Keratinocyte (primary cell): ENCODE data around the gene CCDC92B. TPM values are rescaled to one million over a fixed set of nuclear protein-coding genes. Genes with fewer than 3 reads are reported as not detected.

ENCODE experiments used
- DNase-seq: peaks from one replicate; pipeline ENCODE4 v3.0.0-alpha.2; 2011; ENCODE audit warnings: low read depth, missing footprints, low spot score
- FAIRE-seq: peaks from 2 replicates; lab custom pipeline; 2011; peaks lifted over from hg19 to GRCh38; lab: Jason Lieb, UNC
- H2AFZ ChIP-seq: 2 replicates; pipeline ENCODE4 v1.6.0; 2012; ENCODE audit warnings: low read length, control low read depth, inconsistent platforms; ENCODE audit not compliant: control insufficient read depth
- H3K27ac ChIP-seq: 2 replicates; pipeline ENCODE4 v1.5.1; 2011; ENCODE audit warnings: low read length; ENCODE audit not compliant: control insufficient read depth, insufficient read depth
- H3K27me3 ChIP-seq: 3 replicates; pipeline ENCODE4 v1.6.0; 2011; ENCODE audit warnings: low read length; ENCODE audit not compliant: control insufficient read depth, insufficient read depth; ENCODE audit errors: extremely low read depth
- H3K36me3 ChIP-seq, 2 experiments: 2 replicates in 1 of 2; 3 replicates in 1 of 2; pipeline ENCODE4 v1.5.1; 2011; ENCODE audit warnings: low read length in 2 of 2, mild to moderate bottlenecking in 1 of 2; ENCODE audit not compliant: control insufficient read depth in 2 of 2, insufficient read depth in 2 of 2; ENCODE audit errors: extremely low read depth in 1 of 2
- H3K4me1 ChIP-seq: 3 replicates; pipeline ENCODE4 v1.5.1; 2011; ENCODE audit warnings: low read length; ENCODE audit not compliant: control insufficient read depth, insufficient read depth; ENCODE audit errors: extremely low read depth
- H3K4me2 ChIP-seq: 3 replicates; pipeline ENCODE4 v1.6.0; 2011; ENCODE audit warnings: low read depth, low read length; ENCODE audit not compliant: control insufficient read depth, insufficient read depth; ENCODE audit errors: extremely low read depth
- H3K4me3 ChIP-seq, 3 experiments: fragments of 200-600 bp in 1 of 3; sonication (generic) in 1 of 3; 2 replicates in 2 of 3; 3 replicates in 1 of 3; pipeline ENCODE4 v1.5.1; 2011 to 2016; ENCODE audit warnings: low read length in 3 of 3, mild to moderate bottlenecking in 3 of 3, control low read depth in 2 of 3, inconsistent platforms in 1 of 3, low read depth in 1 of 3, mixed read lengths in 1 of 3, mixed run types in 1 of 3, moderate library complexity in 1 of 3; ENCODE audit not compliant: control insufficient read depth in 2 of 3, insufficient read depth in 2 of 3; ENCODE audit errors: extremely low read depth in 1 of 3
- H3K79me2 ChIP-seq: 2 replicates; pipeline ENCODE4 v1.6.0; 2012; ENCODE audit warnings: low read length; ENCODE audit not compliant: control insufficient read depth, insufficient read depth
- H3K9ac ChIP-seq: 3 replicates; pipeline ENCODE4 v1.6.0; 2011; ENCODE audit warnings: low read length; ENCODE audit not compliant: control insufficient read depth, insufficient read depth; ENCODE audit errors: extremely low read depth
- H3K9me1 ChIP-seq: 3 replicates; pipeline ENCODE4 v1.6.0; 2011; ENCODE audit warnings: low read length; ENCODE audit not compliant: control insufficient read depth, insufficient read depth; ENCODE audit errors: extremely low read depth
- H3K9me3 ChIP-seq: 2 replicates; pipeline ENCODE4 v1.5.1; 2012; ENCODE audit warnings: low read depth, low read length; ENCODE audit not compliant: control insufficient read depth
- H4K20me1 ChIP-seq: 3 replicates; pipeline ENCODE4 v1.6.0; 2011; ENCODE audit warnings: low read length; ENCODE audit not compliant: control insufficient read depth, insufficient read depth; ENCODE audit errors: extremely low read depth
- EZH2 ChIP-seq: IDR thresholded peaks from one replicate; pipeline ENCODE4 v1.6.1; 2012; ENCODE audit warnings: inconsistent platforms, mild to moderate bottlenecking, low read length, moderate library complexity
- dilution Hi-C: fragments of 300-500 bp; cut with MboI; formaldehyde crosslinking; loops from one replicate; pipeline ENCODE4 v1.7.0; 2020; ENCODE audit warnings: low sequenced_read_pairs; ENCODE audit not compliant: extremely low pct_ligation_motif_present
- polyA plus RNA-seq, 5 experiments: library from polyadenylated mRNA; depleted of rRNA in 3 of 5; stranded (reverse) in 3 of 5; stranded (forward) in 1 of 5; unstranded in 1 of 5; fragments of >200 nt; gene quantifications; 1 replicate in 1 of 5; 2 replicates in 3 of 5; 3 replicates in 1 of 5; pipeline versions ENCODE4 v1.2.1 to v1.2.3, GENCODE V29; 2011 to 2012; ENCODE audit warnings: missing spikeins in 2 of 5, low read depth in 1 of 5, low replicate concordance in 1 of 5
- TF ChIP-seq, protein P1 (sequence below), 3 experiments: IDR thresholded peaks in 1 of 3; conservative IDR thresholded peaks in 1 of 3; optimal IDR thresholded peaks in 1 of 3; 2 replicates in 2 of 3; 3 replicates in 1 of 3; pipeline versions ENCODE3 to v1.5.1; 2011; ENCODE audit warnings: low read length in 3 of 3, mild to moderate bottlenecking in 3 of 3, moderate library complexity in 2 of 3, control low read depth in 1 of 3, inconsistent platforms in 1 of 3; ENCODE audit not compliant: insufficient read depth in 2 of 3; ENCODE audit errors: extremely low read depth in 1 of 3

CCDC92B gene
- polyA plus RNA-seq, 1 donor (not counting 4 experiments of a cell fraction or from before 2014, with no cell fraction given), result not detected

DNA sequence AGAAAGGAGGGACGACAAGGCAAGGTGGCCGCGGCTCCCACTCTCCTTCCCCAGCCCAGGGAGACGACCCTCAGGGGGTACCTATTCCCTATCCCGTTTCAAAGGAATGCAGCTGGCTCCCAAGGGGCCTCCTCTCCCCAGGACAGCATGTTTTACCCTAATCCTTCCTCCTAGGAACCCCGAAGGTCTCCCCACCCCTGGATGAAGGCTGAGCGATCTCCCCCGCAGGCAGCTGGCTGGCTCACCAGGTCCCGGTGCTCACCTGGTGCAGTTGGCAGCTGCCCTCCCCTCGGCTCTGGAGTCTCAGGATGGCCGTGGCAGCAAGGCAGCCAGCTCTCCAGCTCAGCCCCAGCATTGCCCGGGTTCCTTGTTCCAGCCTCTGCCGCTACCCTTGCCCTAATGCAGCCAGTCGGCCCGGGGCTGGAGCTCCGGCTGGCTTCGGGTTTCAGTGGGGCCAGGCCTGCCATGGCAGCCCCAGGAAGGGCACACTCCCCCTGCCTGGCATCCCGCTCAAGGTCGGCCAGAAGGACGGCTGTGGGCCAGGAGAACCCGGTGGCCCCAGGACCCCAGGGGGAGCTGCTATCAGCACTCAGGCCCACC is 42.4 kb downstream of the CCDC92B start:
- no peak for FAIRE-seq
- H3K79me2 ChIP-seq, result peaks cover 86% of the 10 kb centered on the region
- no peak overlapping the region for H2AFZ ChIP-seq
- no peak for TF ChIP-seq EZH2
- TF ChIP-seq, protein P1, sequence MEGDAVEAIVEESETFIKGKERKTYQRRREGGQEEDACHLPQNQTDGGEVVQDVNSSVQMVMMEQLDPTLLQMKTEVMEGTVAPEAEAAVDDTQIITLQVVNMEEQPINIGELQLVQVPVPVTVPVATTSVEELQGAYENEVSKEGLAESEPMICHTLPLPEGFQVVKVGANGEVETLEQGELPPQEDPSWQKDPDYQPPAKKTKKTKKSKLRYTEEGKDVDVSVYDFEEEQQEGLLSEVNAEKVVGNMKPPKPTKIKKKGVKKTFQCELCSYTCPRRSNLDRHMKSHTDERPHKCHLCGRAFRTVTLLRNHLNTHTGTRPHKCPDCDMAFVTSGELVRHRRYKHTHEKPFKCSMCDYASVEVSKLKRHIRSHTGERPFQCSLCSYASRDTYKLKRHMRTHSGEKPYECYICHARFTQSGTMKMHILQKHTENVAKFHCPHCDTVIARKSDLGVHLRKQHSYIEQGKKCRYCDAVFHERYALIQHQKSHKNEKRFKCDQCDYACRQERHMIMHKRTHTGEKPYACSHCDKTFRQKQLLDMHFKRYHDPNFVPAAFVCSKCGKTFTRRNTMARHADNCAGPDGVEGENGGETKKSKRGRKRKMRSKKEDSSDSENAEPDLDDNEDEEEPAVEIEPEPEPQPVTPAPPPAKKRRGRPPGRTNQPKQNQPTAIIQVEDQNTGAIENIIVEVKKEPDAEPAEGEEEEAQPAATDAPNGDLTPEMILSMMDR (optimal IDR thresholded peaks at IDR 0.05 in 1 of 3, IDR thresholded peaks at IDR 0.05 in 1 of 3, conservative IDR thresholded peaks at IDR 0.05 in 1 of 3; ENCODE audit: extremely low read depth in 1 of 3, insufficient read depth in 2 of 3, low read length in 3 of 3), result no peak
- H4K20me1 ChIP-seq, result peaks cover 50% of the 10 kb centered on the region
- dilution Hi-C loops, result no loop called here
- H3K4me2 ChIP-seq, result peak overlapping the region; percentile 32
- peaks cover 2% of the 10 kb centered on the region for H3K9me1 ChIP-seq
- peaks cover 14 to 23% of the 10 kb centered on the region in 2 experiments for H3K36me3 ChIP-seq
- no peaks in the 10 kb centered on the region for H3K27me3 ChIP-seq
- H3K9ac ChIP-seq, result peak overlapping the region; percentile 22
- no peak overlapping the region for H3K4me3 ChIP-seq
- H3K4me1 ChIP-seq, result peaks cover 37% of the 10 kb centered on the region
- H3K9me3 ChIP-seq, result no peaks in the 10 kb centered on the region
- no peak for DNase-seq
- H3K27ac ChIP-seq, result peak overlapping the region; percentile 8

DNA sequence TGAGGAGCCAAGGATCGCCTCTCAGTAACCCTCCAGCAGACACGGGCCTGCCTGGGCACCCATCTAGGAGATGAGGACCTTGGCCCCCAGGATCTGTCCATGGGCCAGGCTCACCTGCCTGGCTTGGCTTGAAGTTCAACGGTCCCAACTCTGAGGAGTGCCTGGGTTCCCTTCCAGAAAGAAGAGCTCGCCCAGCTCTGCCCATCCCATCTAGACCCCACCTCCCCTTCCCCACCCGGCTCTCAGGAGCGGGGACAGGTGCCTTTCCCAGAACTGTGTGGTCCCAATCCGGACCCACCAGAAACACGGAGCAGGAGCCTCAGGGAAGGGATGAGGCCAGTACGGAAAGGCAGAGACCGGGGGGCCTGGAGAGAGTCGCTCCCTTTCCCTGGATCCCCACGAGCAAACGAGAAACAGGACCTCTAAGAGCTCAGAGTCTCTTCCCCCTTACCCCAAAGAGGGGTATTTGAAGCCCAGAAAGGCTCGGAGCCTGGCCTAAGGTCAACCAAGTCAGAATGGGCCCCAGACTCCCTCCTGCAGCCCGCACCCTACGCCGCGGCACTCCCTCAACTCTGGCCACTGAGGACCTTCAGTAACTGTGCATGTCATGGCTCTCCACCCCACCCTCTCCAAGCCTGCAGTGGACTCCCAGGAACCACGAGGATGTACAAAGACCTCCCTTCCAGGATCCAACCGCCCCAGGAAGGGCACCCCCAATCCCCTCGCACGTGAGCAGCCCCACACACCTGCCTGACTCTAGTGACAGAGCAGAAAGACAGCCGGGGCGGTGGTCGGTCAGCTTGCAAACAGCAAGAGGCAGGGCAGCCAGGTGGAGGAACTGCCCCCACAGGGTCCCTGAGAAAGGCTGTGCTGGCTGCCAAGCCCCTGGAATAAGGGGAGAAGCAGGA is 43.3 kb downstream of the CCDC92B start:
- Histone ChIP-seq H3K9me1 (peaks cover 2% of the 10 kb centered on the region), H3K27ac (no peak overlapping the region), H3K79me2 (peaks cover 80% of the 10 kb centered on the region), H3K9me3 (no peaks in the 10 kb centered on the region), H4K20me1 (peaks cover 50% of the 10 kb centered on the region), H3K4me3 (no peak overlapping the region), H3K4me2 (no peak overlapping the region), H3K4me1 (peaks cover 35% of the 10 kb centered on the region), H3K9ac (no peak overlapping the region), H3K36me3 (peaks cover 19 to 25% of the 10 kb centered on the region in 2 experiments), H2AFZ (no peak overlapping the region), H3K27me3 (no peaks in the 10 kb centered on the region)
- dilution Hi-C loops, result no loop called here
- no peak for TF ChIP-seq EZH2
- TF ChIP-seq, protein P1 (optimal IDR thresholded peaks at IDR 0.05 in 1 of 3, IDR thresholded peaks at IDR 0.05 in 1 of 3, conservative IDR thresholded peaks at IDR 0.05 in 1 of 3; ENCODE audit: extremely low read depth in 1 of 3, insufficient read depth in 2 of 3, low read length in 3 of 3), result no peak
- no peak for DNase-seq
- no peak for FAIRE-seq
